ENCODE data around the gene SLC3A2.
A peak's percentile ranks its signal among the peaks of the same experiment; 100 is the strongest.

Gene SLC3A2

DNA sequence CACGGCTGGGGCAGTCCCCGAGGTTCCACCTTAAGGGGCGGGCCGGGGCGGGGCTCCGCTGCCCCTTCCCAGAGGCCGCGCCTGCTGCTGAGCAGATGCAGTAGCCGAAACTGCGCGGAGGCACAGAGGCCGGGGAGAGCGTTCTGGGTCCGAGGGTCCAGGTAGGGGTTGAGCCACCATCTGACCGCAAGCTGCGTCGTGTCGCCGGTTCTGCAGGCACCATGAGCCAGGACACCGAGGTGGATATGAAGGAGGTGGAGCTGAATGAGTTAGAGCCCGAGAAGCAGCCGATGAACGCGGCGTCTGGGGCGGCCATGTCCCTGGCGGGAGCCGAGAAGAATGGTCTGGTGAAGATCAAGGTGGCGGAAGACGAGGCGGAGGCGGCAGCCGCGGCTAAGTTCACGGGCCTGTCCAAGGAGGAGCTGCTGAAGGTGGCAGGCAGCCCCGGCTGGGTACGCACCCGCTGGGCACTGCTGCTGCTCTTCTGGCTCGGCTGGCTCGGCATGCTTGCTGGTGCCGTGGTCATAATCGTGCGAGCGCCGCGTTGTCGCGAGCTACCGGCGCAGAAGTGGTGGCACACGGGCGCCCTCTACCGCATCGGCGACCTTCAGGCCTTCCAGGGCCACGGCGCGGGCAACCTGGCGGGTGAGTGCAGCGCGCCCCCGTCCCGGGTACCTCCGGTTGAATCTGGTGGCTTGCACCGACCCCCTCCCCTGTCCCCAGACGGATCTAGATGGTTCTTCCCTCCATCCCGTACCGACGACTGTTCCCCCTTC is at the start of gene SLC3A2:
TSS of gene SLC3A2 (plus strand) at position 94 of the 776 bp plus-strand sequence. CDS start at position 222, 128 bp downstream.
- H3K4me3 ChIP-seq (ENCODE audit: control insufficient read depth, low read depth, low read length), result peak within 1 kb of the TSS; percentile 98
- TF ChIP-seq, protein P1, sequence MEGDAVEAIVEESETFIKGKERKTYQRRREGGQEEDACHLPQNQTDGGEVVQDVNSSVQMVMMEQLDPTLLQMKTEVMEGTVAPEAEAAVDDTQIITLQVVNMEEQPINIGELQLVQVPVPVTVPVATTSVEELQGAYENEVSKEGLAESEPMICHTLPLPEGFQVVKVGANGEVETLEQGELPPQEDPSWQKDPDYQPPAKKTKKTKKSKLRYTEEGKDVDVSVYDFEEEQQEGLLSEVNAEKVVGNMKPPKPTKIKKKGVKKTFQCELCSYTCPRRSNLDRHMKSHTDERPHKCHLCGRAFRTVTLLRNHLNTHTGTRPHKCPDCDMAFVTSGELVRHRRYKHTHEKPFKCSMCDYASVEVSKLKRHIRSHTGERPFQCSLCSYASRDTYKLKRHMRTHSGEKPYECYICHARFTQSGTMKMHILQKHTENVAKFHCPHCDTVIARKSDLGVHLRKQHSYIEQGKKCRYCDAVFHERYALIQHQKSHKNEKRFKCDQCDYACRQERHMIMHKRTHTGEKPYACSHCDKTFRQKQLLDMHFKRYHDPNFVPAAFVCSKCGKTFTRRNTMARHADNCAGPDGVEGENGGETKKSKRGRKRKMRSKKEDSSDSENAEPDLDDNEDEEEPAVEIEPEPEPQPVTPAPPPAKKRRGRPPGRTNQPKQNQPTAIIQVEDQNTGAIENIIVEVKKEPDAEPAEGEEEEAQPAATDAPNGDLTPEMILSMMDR (conservative IDR thresholded peaks at IDR 0.05; ENCODE audit: control insufficient read depth, insufficient read depth, low read depth, low read length), result peak; percentile 27
- DNase-seq (ENCODE audit: low read depth), result peak; percentile 84

DNA sequence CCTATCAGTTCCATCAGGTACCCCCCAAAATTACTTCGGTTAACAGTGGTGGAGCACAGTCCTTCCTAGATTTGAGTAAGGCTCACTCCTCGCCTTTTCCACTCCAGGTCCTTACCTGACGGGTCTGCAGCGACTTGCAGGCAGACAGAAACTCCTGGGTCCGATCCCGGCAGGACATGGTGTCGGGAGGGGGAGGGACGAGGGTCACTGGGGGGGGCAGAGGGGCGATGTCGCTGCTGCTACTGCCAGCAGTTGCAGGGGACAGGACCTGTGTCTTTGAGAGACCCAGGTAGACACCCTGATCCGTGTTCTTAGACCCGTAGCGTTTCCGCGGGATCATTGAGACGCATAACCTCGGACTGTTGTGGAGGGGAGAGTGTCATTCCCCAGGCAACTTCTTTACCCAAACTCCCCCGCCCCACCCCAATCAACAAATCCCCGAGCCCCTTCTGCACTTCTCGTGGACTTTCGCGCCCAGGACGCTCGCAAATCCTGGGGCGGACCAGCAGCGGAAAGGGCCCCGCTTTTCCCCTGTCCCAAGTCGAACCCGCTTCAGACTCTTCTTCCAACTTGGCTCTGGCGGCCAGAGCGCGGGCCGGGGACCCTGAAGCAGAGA is 49.7 kb upstream of the SLC3A2 start:
- TF ChIP-seq, protein P1 (conservative IDR thresholded peaks at IDR 0.05; ENCODE audit: control insufficient read depth, insufficient read depth, low read depth, low read length), result no peak
- DNase-seq (ENCODE audit: low read depth), result no peak

DNA sequence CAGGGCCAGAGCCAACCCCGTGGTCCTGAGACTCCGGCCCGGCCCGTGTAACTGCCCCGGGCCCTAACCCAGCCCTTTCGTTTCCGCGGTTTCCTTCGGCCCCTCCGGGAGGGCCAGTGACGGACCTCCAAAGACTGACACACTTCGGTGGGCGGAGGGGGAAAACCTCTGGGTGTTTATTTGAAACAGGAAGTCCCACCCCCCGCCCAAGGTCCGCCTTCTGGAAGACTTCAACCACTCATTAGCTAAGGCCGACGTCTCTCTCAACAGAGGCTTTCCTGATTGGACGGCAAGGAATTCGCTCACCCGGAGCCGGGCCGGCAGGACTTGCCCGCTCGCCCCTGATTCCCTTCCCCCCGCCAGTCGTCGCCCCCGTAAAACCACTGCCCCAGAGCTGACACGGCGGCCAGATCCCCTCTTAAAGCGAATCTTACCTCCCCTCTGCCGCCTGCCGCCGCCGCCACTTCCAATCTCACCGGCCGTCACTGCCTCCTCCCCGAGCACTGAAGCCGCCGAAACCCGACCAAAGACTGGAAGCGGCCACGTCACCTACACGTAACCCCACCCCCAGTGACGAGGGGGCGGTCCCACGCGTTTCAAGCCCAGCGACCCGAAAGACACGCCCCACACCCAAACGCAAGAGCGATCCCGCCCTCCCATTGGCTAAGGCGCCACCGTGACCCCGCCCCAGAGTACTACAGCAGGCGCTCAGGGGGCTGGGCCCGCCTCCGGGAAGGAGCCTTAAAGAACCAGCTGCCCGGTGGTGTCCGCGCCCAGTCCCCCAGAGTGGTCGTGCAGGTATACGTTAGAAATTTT is 49.0 kb upstream of the SLC3A2 start, which contains the start of gene STX5:
TSS of gene STX5 (minus strand) at position 532 of the 816 bp plus-strand sequence. CDS start 808 bp downstream, outside the sequence.
- DNase-seq (ENCODE audit: low read depth), result peak; percentile 98
- TF ChIP-seq, protein P1 (conservative IDR thresholded peaks at IDR 0.05; ENCODE audit: control insufficient read depth, insufficient read depth, low read depth, low read length), result no peak
- H3K4me3 ChIP-seq (ENCODE audit: control insufficient read depth, low read depth, low read length), result peak within 1 kb of the TSS; percentile 67

More for the DNA sequence above, 49.7 kb upstream of the SLC3A2 start:
- peak overlapping the region; percentile 67 for H3K4me3 ChIP-seq (ENCODE audit: control insufficient read depth, low read depth, low read length)

DNA sequence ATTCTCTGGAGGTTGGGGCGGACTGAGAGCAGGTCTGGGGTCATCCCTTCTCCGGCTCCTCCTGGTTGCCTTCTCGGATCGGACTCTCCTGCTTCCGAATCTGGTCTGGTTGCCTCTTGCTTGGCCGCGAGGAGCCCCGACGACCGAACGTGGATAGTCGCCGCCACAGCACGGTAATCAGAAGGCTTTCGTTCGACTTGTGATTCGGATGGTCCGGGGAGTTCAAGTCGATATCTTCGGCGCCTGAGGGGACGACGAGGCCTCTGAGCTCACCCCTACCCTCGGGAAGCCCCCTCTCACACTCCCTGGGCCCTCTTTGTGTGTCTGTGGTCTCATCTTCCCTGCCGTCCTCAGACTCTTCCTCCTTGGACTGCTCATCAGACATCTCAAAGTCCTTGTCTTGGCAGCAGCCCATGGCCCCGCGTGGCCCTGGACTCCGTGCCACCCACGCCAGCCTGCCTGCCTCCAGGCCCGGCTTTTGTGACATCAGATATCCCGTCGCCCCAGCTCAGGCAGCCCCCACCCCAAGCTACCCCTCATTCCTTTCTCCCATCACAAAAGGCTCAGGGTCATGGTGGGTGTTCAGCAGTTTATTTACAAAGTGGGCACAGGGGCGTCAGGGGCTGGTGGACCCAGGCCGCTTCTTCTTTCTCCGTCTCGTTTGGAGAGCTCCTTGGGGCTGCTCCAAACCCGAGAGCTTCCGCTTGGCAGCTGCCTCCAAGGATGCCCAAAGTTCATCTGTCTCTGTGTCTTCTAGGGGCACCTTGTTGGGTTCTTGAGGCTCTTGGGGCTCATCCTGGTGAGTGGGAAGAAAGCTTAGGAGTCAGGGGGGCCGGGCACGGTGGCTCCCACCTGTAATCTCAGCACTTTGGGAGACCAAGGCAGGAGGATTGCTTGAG is 48.1 kb upstream of the SLC3A2 start, which contains the start of gene TEX54:
TSS of gene TEX54 (minus strand) at position 506 of the 899 bp plus-strand sequence.
- peak; percentile 47 for DNase-seq (ENCODE audit: low read depth)
- peak within 1 kb of the TSS; percentile 67 for H3K4me3 ChIP-seq (ENCODE audit: control insufficient read depth, low read depth, low read length)
- TF ChIP-seq, protein P1 (conservative IDR thresholded peaks at IDR 0.05; ENCODE audit: control insufficient read depth, insufficient read depth, low read depth, low read length), result no peak

DNA sequence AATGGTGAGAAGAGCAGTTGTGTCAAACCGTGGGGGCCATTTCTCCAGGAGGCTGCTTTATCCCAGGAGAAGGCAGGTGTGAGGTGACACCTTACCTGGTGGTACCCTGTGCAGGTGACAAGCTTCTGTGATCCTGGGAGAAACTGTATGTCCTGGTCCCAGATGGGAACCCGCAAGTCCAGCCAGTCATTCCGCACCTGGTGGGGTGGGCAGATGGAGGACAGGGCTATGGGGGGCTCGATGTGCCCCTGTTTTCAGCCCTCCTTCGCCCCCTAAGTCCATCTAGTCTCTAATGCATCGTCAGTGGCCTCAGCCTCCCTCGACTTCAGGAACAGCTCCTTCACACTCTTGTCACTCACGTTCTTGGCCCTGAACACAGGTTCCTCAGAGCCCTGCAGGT is 45.4 kb upstream of the SLC3A2 start:
- no peak overlapping the region for H3K4me3 ChIP-seq (ENCODE audit: control insufficient read depth, low read depth, low read length)
- TF ChIP-seq, protein P1 (conservative IDR thresholded peaks at IDR 0.05; ENCODE audit: control insufficient read depth, insufficient read depth, low read depth, low read length), result no peak
- DNase-seq (ENCODE audit: low read depth), result no peak
